PC-9 (cell line): ENCODE data around the gene JADE2.

ENCODE experiments used
- CTCF ChIP-seq: fragments of 200-600 bp; sonication (generic); conservative IDR thresholded peaks from 2 replicates; pipeline ENCODE4 v1.6.1; 2017; ENCODE audit warnings: mixed run types, antibody characterized with exemption, mild to moderate bottlenecking, moderate library complexity
- EZH2 ChIP-seq: fragments of 200-600 bp; sonication (generic); IDR thresholded peaks from 2 replicates; pipeline ENCODE4 v1.8.0; 2017; ENCODE audit warnings: antibody characterized with exemption, low read depth

- TF ChIP-seq CTCF, result no peak
- TF ChIP-seq EZH2, result no peak
Observed at GRCh38 chr5:134541736-134542376, 16.4 kb downstream of the JADE2 start.
